GM13976 (cell line): ENCODE data around the gene IQCF5.

Source experiments
- DNase-seq: peaks from one replicate; pipeline ENCODE4 v3.0.0; 2012; ENCODE audit warnings: low spot score
- in situ Hi-C: fragments of 300-500 bp; cut with MboI; formaldehyde crosslinking; loops from one replicate; pipeline ENCODE4 v1.12.0; 2022; ENCODE audit warnings: low sequenced_read_pairs, mixed read lengths, inconsistent platforms; ENCODE audit not compliant: unreplicated experiment
- TF ChIP-seq, protein P1 (sequence below): IDR thresholded peaks from 2 replicates; pipeline ENCODE4 v1.5.1; 2012; ENCODE audit warnings: borderline replicate concordance, mild to moderate bottlenecking; ENCODE audit not compliant: insufficient read depth; ENCODE audit errors: extremely low read depth, missing control alignments, control extremely low read depth

IQCF5 gene

GRCh38 chr3:51897391-51897790 lies 22.0 kb upstream of the IQCF5 start:
- in situ Hi-C loops: no loop called here
- TF ChIP-seq, protein P1, sequence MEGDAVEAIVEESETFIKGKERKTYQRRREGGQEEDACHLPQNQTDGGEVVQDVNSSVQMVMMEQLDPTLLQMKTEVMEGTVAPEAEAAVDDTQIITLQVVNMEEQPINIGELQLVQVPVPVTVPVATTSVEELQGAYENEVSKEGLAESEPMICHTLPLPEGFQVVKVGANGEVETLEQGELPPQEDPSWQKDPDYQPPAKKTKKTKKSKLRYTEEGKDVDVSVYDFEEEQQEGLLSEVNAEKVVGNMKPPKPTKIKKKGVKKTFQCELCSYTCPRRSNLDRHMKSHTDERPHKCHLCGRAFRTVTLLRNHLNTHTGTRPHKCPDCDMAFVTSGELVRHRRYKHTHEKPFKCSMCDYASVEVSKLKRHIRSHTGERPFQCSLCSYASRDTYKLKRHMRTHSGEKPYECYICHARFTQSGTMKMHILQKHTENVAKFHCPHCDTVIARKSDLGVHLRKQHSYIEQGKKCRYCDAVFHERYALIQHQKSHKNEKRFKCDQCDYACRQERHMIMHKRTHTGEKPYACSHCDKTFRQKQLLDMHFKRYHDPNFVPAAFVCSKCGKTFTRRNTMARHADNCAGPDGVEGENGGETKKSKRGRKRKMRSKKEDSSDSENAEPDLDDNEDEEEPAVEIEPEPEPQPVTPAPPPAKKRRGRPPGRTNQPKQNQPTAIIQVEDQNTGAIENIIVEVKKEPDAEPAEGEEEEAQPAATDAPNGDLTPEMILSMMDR: no peak
- DNase-seq: no peak

GRCh38 chr3:51896607-51897305 lies 21.4 kb upstream of the IQCF5 start:
- in situ Hi-C loops: no loop called here
- TF ChIP-seq, protein P1: no peak
- no peak for DNase-seq

GRCh38 chr3:51894939-51895338 lies 19.5 kb upstream of the IQCF5 start:
- in situ Hi-C loops: no loop called here
- TF ChIP-seq, protein P1: no peak
- DNase-seq: no peak

DNA sequence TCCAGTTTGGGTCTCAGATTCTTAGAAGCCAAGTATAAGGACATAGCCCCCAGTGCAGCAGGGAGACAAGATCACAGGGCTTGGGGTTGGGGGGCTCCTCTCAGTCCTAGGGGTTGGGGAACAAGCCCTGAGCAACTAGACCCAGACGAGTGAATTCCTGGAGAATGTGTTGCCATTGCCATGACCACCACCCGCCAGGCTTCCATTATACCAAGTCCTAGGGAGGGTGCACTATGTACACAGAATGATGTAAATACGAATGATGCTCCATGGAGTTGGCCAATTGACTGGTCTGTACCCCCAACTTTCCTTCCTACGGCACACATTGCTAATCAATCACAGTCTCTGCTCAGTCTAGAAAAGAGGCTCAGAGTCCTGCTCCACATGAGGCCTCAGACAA lies 19.0 kb upstream of the IQCF5 start:
- TF ChIP-seq, protein P1: no peak
- in situ Hi-C loops: no loop called here
- no peak for DNase-seq

GRCh38 chr3:51891242-51892039 lies 16.0 kb upstream of the IQCF5 start:
- TF ChIP-seq, protein P1: no peak

DNA sequence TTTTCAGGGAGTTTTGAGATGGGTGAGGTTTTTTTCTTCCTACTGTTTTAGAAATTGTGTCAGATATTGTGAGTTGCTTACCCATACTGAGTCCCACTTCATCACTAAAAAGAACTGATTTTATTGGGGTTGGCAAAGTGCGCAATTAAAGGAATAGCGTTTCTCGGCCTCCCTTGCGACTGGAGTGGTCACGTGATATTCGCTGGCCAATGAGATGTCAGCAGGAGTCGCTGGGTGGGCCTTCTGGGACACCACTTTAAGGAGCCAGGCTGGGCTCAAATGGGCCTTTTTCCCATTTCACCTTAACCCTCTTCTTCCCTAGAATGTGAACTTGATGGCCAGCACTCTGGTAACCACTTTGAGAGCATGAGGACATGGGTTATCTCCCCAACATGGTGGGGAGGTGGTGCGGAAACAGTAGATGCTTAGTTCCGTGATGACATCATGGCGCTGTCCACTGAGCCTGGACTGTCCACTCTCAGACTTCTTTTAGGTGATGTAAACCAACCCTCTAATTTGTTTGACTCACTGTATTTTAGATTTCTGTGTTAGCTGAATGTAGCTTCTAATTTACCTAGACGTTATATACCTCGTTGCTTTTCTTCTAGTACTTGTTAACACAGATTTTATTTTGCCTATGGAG lies 13.2 kb upstream of the IQCF5 start:
- TF ChIP-seq, protein P1: no peak
- no peak for DNase-seq
- in situ Hi-C loops: no loop called here

More at GRCh38 chr3:51891242-51892039, 16.0 kb upstream of the IQCF5 start:
- no peak for DNase-seq
- in situ Hi-C loops: no loop called here
